Stimulated activated naive CD4-positive, alpha-beta T cell treated with Interleukin-2 at 50 U/mL for 16 hours (primary cell): ENCODE results near the gene NFATC1.

Source experiments
- DNase-seq: peaks from one replicate; lab custom pipeline; 2025; lab: John Stamatoyannopoulos, UW

NFATC1 gene

GRCh38 chr18:79457239-79457638, 61.5 kb downstream of the NFATC1 start:
- no peak for DNase-seq

- DNase-seq: no peak
Observed at GRCh38 chr18:79457652-79458051, 61.9 kb downstream of the NFATC1 start.

- DNase-seq: no peak
Observed at GRCh38 chr18:79458131-79458838, 62.6 kb downstream of the NFATC1 start.

GRCh38 chr18:79458917-79459803, 63.4 kb downstream of the NFATC1 start:
- no peak for DNase-seq

GRCh38 chr18:79459946-79460480, 64.3 kb downstream of the NFATC1 start:
- DNase-seq: no peak

- no peak for DNase-seq
Observed at GRCh38 chr18:79460481-79461300, 65.0 kb downstream of the NFATC1 start.

- DNase-seq: no peak
Observed at GRCh38 chr18:79461627-79462026, 65.9 kb downstream of the NFATC1 start.

- no peak for DNase-seq
Observed at GRCh38 chr18:79463424-79463960, 67.8 kb downstream of the NFATC1 start.

- DNase-seq: no peak
Observed at GRCh38 chr18:79465392-79465991, 69.8 kb downstream of the NFATC1 start.

- no peak for DNase-seq
Observed at GRCh38 chr18:79466591-79466990, 70.9 kb downstream of the NFATC1 start.

- DNase-seq: no peak
Observed at GRCh38 chr18:79467126-79467525, 71.4 kb downstream of the NFATC1 start.

- no peak for DNase-seq
Observed at GRCh38 chr18:79468119-79468789, 72.5 kb downstream of the NFATC1 start.

GRCh38 chr18:79469309-79469708, 73.6 kb downstream of the NFATC1 start:
- no peak for DNase-seq

- no peak for DNase-seq
Observed at GRCh38 chr18:79469751-79470505, 74.2 kb downstream of the NFATC1 start.

- no peak for DNase-seq
Observed at GRCh38 chr18:79470547-79470946, 74.8 kb downstream of the NFATC1 start.

GRCh38 chr18:79471046-79471445, 75.3 kb downstream of the NFATC1 start:
- DNase-seq: no peak

- DNase-seq: no peak
Observed at GRCh38 chr18:79471597-79471996, 75.9 kb downstream of the NFATC1 start.

- DNase-seq: no peak
Observed at GRCh38 chr18:79472176-79472575, 76.4 kb downstream of the NFATC1 start.

GRCh38 chr18:79472946-79473345, 77.2 kb downstream of the NFATC1 start:
- no peak for DNase-seq
